H1 (cell line): ENCODE data around the gene SLC25A6. TPM values are rescaled to one million over a fixed set of nuclear protein-coding genes. Genes with fewer than 3 reads are reported as not detected.
"Not testable (repeated sequence)": the region's sequence is repeated elsewhere in the genome, so short reads cannot be mapped to it uniquely, and the experiment has no call there.

ENCODE experiments used
- CTCF ChIA-PET: fragments of 300-600 bp; sonication (Branson Sonifier 250); formaldehyde crosslinking; loops from one replicate; lab custom pipeline; 2021; ENCODE audit not compliant: partially characterized antibody; lab: Charles Lee
- POLR2A ChIA-PET: fragments of 300-600 bp; sonication (Branson Sonifier 250); formaldehyde crosslinking; loops from one replicate; lab custom pipeline; 2021; ENCODE audit warnings: inconsistent platforms; ENCODE audit not compliant: partially characterized antibody; lab: Charles Lee
- DNase-seq, 2 experiments: peaks; one replicate each; pipeline versions ENCODE4 v3.0.0 to v3.0.0-alpha.2; 2010 to 2022; ENCODE audit warnings: low spot score in 2 of 2, low read depth in 1 of 2, mixed read lengths in 1 of 2
- FAIRE-seq: peaks from 2 replicates; lab custom pipeline; 2011; peaks lifted over from hg19 to GRCh38; lab: Jason Lieb, UNC
- H2AFZ ChIP-seq: 2 replicates; pipeline ENCODE4 v1.8.1; 2012; ENCODE audit warnings: low read length, inconsistent platforms
- H2AK5ac ChIP-seq: 2 replicates; pipeline ENCODE4 v1.6.1; 2013; ENCODE audit warnings: low read depth, low read length
- H2BK120ac ChIP-seq: replicated peaks from 2 replicates; pipeline ENCODE3; 2013; ENCODE audit warnings: low read depth, low read length, inconsistent platforms
- H2BK12ac ChIP-seq: 2 replicates; pipeline ENCODE4 v1.6.1; 2013; ENCODE audit warnings: low read depth, low read length
- H2BK15ac ChIP-seq: 2 replicates; pipeline ENCODE4 v1.6.1; 2013; ENCODE audit warnings: low read length
- H2BK20ac ChIP-seq: 2 replicates; pipeline ENCODE4 v1.6.1; 2013; ENCODE audit warnings: low read length
- H2BK5ac ChIP-seq: 2 replicates; pipeline ENCODE4 v1.6.1; 2013; ENCODE audit warnings: low read depth, low read length
- H3K14ac ChIP-seq: 2 replicates; pipeline ENCODE4 v1.6.1; 2013; ENCODE audit warnings: inconsistent platforms; ENCODE audit not compliant: insufficient read length
- H3K18ac ChIP-seq: 2 replicates; pipeline ENCODE4 v1.6.1; 2013; ENCODE audit warnings: low read length; ENCODE audit errors: extremely low read depth
- H3K23ac ChIP-seq: 2 replicates; pipeline ENCODE4 v1.6.1; 2013; ENCODE audit warnings: inconsistent platforms; ENCODE audit not compliant: insufficient read length
- H3K23me2 ChIP-seq: 2 replicates; pipeline ENCODE4 v1.6.1; 2013; ENCODE audit warnings: low read depth, low read length
- H3K27ac ChIP-seq: 2 replicates; pipeline ENCODE4 v1.6.1; 2011; ENCODE audit warnings: low read depth, low read length, inconsistent platforms
- H3K27me3 ChIP-seq, 4 experiments: replicated peaks in 1 of 4; 1 replicate in 1 of 4; 2 replicates in 3 of 4; pipeline versions ENCODE4 v1.6.1 to v1.8.1; 2011 to 2013; ENCODE audit warnings: low read length in 3 of 4, mild to moderate bottlenecking in 3 of 4, inconsistent platforms in 2 of 4, mixed read lengths in 2 of 4, moderate library complexity in 1 of 4; ENCODE audit not compliant: control insufficient read depth in 3 of 4, insufficient read depth in 3 of 4; ENCODE audit errors: extremely low read depth in 1 of 4
- H3K36me3 ChIP-seq, 4 experiments: 2 replicates each; pipeline versions ENCODE4 v1.6.1 to v1.8.1; 2011 to 2013; ENCODE audit warnings: mild to moderate bottlenecking in 4 of 4, low read length in 3 of 4, moderate library complexity in 2 of 4, control low read depth in 1 of 4, inconsistent platforms in 1 of 4; ENCODE audit not compliant: insufficient read depth in 4 of 4, control insufficient read depth in 2 of 4
- H3K4ac ChIP-seq: replicated peaks from 2 replicates; pipeline ENCODE3; 2013; ENCODE audit warnings: low read length, low read depth, mixed read lengths, inconsistent platforms; ENCODE audit not compliant: insufficient read length
- H3K4me1 ChIP-seq, 4 experiments: replicated peaks in 1 of 4; 1 replicate in 1 of 4; 2 replicates in 3 of 4; pipeline versions ENCODE4 v1.6.1 to v1.8.1; 2011 to 2013; ENCODE audit warnings: low read length in 3 of 4, inconsistent platforms in 2 of 4, mixed read lengths in 1 of 4; ENCODE audit not compliant: insufficient read depth in 4 of 4, control insufficient read depth in 3 of 4
- H3K4me2 ChIP-seq, 2 experiments: 2 replicates each; pipeline versions ENCODE4 v1.6.1 to v1.8.1; 2011 to 2013; ENCODE audit warnings: low read depth in 2 of 2, low read length in 2 of 2, control low read depth in 1 of 2, inconsistent platforms in 1 of 2, mild to moderate bottlenecking in 1 of 2; ENCODE audit not compliant: insufficient read depth in 1 of 2
- H3K4me3 ChIP-seq, 4 experiments: fragments of 200-600, 300-600 bp in 1 of 4; sonication (generic), shearing (Covaris generic), sonication (Bioruptor Twin) in 1 of 4; 2 replicates each; pipeline versions ENCODE4 v1.5.1 to v1.8.1; 2011 to 2016; ENCODE audit warnings: low read length in 4 of 4, low read depth in 3 of 4, control low read depth in 2 of 4, inconsistent platforms in 2 of 4, mild to moderate bottlenecking in 2 of 4, mixed read lengths in 1 of 4, moderate library complexity in 1 of 4; ENCODE audit not compliant: insufficient read depth in 2 of 4; ENCODE audit errors: extremely low read depth in 1 of 4
- H3K56ac ChIP-seq: replicated peaks from 2 replicates; pipeline ENCODE3; 2013; ENCODE audit warnings: low read depth, mild to moderate bottlenecking, mixed read lengths, low read length, inconsistent platforms; ENCODE audit not compliant: insufficient read length
- H3K79me1 ChIP-seq: 2 replicates; pipeline ENCODE4 v1.6.1; 2013; ENCODE audit warnings: low read depth, low read length, control low read depth
- H3K79me2 ChIP-seq, 2 experiments: 2 replicates each; pipeline versions ENCODE4 v1.6.1 to v1.8.1; 2012 to 2013; ENCODE audit warnings: low read length in 2 of 2, mild to moderate bottlenecking in 2 of 2, inconsistent platforms in 1 of 2; ENCODE audit not compliant: insufficient read depth in 2 of 2, control insufficient read depth in 1 of 2
- H3K9ac ChIP-seq, 4 experiments: replicated peaks in 1 of 4; 1 replicate in 1 of 4; 2 replicates in 3 of 4; pipeline versions ENCODE4 v1.6.1 to v1.8.1; 2011 to 2013; ENCODE audit warnings: low read depth in 3 of 4, low read length in 3 of 4, control low read depth in 2 of 4, mild to moderate bottlenecking in 2 of 4, moderate library complexity in 2 of 4, inconsistent platforms in 1 of 4; ENCODE audit errors: extremely low read depth in 1 of 4
- H3K9me3 ChIP-seq, 2 experiments: 2 replicates each; pipeline versions ENCODE4 v1.6.1 to v1.8.1; 2012 to 2013; ENCODE audit warnings: mild to moderate bottlenecking in 2 of 2, moderate library complexity in 2 of 2, control low read depth in 1 of 2, inconsistent platforms in 1 of 2, low read depth in 1 of 2, low read length in 1 of 2, mixed read lengths in 1 of 2; ENCODE audit not compliant: insufficient read depth in 2 of 2
- H4K20me1 ChIP-seq, 2 experiments: replicated peaks in 1 of 2; 2 replicates each; pipeline versions ENCODE3 to v1.8.1; 2011 to 2013; ENCODE audit warnings: inconsistent platforms in 2 of 2, low read length in 2 of 2, mild to moderate bottlenecking in 1 of 2; ENCODE audit not compliant: insufficient read depth in 2 of 2, control insufficient read depth in 1 of 2
- H4K5ac ChIP-seq: 2 replicates; pipeline ENCODE4 v1.6.1; 2013; ENCODE audit warnings: low read length, low read depth, mixed read lengths, inconsistent platforms; ENCODE audit not compliant: insufficient read length
- H4K8ac ChIP-seq: 2 replicates; pipeline ENCODE4 v1.8.0; 2013; ENCODE audit warnings: mild to moderate bottlenecking, moderate library complexity, low read length, inconsistent platforms; ENCODE audit not compliant: insufficient read depth; ENCODE audit errors: extremely low read depth
- H4K91ac ChIP-seq: replicated peaks from 2 replicates; pipeline ENCODE3; 2013; ENCODE audit warnings: low read length, mixed read lengths, inconsistent platforms; ENCODE audit not compliant: insufficient read length
- POLR2AphosphoS5 ChIP-seq: IDR thresholded peaks from 2 replicates; pipeline ENCODE4 v1.6.1; 2011; ENCODE audit warnings: low read depth, low read length
- WGBS, 2 experiments: shearing (Covaris generic) in 1 of 2; methylation state at CpG; one replicate each; pipeline versions ENCODE4 v1.1.6 to v1.1.7; 2013 to 2015; ENCODE audit warnings: low lambda C conversion rate in 2 of 2, mixed read lengths in 2 of 2, inconsistent platforms in 1 of 2, low coverage in 1 of 2, missing lambda C conversion rate in 1 of 2; ENCODE audit not compliant: insufficient replicate concordance in 2 of 2, insufficient coverage in 1 of 2, insufficient read length in 1 of 2; ENCODE audit errors: extremely low coverage in 1 of 2, missing lambda C conversion rate in 1 of 2; 5-methylcytosine and 5-hydroxymethylcytosine counted together
- polyA plus RNA-seq, 7 experiments: library from polyadenylated mRNA; depleted of rRNA in 3 of 7; stranded (reverse) in 5 of 7; unstranded in 2 of 7; fragments of >200 nt in 5 of 7; fragments of 200-250 nt in 2 of 7; gene quantifications; 1 replicate in 5 of 7; 2 replicates in 1 of 7; 4 replicates in 1 of 7; pipeline versions ENCODE4 v1.2.1 to v1.2.3, GENCODE V29; 2011 to 2013; ENCODE audit warnings: missing spikeins in 2 of 7, mixed read lengths in 2 of 7
- total RNA-seq: library from RNA; stranded (reverse); fragmentation: NEBNext Ultra II Directional; extraction: Animal tissue kit (Norgen Biotek cat#: 25700); gene quantifications from 2 replicates; pipeline ENCODE4 v1.2.1, GENCODE V29; 2021

The SLC25A6 gene
- total and polyA plus RNA-seq, 2 of the 8 experiments (the other 6 are each of a cell fraction or from before 2014, with no cell fraction given), result 487 to 1,220 TPM

DNA sequence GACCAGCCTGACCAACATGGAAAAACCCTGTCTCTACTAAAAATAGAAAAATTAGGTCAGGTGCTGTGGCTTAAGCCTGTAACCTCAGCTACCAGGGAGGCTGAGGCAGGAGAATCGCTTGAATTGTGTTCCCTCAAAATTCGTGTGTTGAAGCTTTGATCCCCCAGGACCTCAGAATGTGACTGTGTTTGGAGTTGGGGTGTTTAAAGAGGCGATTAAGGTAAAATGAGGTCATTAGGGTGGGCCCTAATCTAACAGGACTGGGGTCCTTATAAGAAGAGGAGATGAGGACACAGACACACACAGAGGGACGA, 23.6 kb downstream of the SLC25A6 start (continued):
- TF ChIP-seq POLR2AphosphoS5, result no peak

GRCh38 chrX:1366363-1366762, 25.6 kb downstream of the SLC25A6 start:
- H2BK20ac ChIP-seq, H3K14ac ChIP-seq, H3K56ac ChIP-seq, POLR2A ChIA-PET, H3K4me2 ChIP-seq, H4K20me1 ChIP-seq, H3K4me3 ChIP-seq, H3K79me2 ChIP-seq, H3K4ac ChIP-seq, H3K9me3 ChIP-seq, H3K4me1 ChIP-seq, H2AFZ ChIP-seq, H3K79me1 ChIP-seq, FAIRE-seq, H4K8ac ChIP-seq, CTCF ChIA-PET, H2BK5ac ChIP-seq, H3K27me3 ChIP-seq, H3K36me3 ChIP-seq, H3K9ac ChIP-seq, H3K23me2 ChIP-seq, H4K5ac ChIP-seq, H4K91ac ChIP-seq, H3K18ac ChIP-seq, H2BK120ac ChIP-seq, H3K23ac ChIP-seq, H2BK15ac ChIP-seq, DNase-seq, H3K27ac ChIP-seq, H2AK5ac ChIP-seq, H2BK12ac ChIP-seq: not testable (repeated sequence)
- no CpG with 5 or more reads among the region's 63 CpGs for WGBS, 2 experiments
